Keratinocyte (primary cell): Measurements from ENCODE around the gene LRP1B. TPM values are rescaled to one million over a fixed set of nuclear protein-coding genes. Genes with fewer than 3 reads are reported as not detected.

Source experiments
- DNase-seq: peaks from one replicate; pipeline ENCODE4 v3.0.0-alpha.2; 2011; ENCODE audit warnings: low read depth, missing footprints, low spot score
- FAIRE-seq: peaks from 2 replicates; lab custom pipeline; 2011; peaks lifted over from hg19 to GRCh38; lab: Jason Lieb, UNC
- H2AFZ ChIP-seq: 2 replicates; pipeline ENCODE4 v1.6.0; 2012; ENCODE audit warnings: low read length, control low read depth, inconsistent platforms; ENCODE audit not compliant: control insufficient read depth
- H3K27ac ChIP-seq: 2 replicates; pipeline ENCODE4 v1.5.1; 2011; ENCODE audit warnings: low read length; ENCODE audit not compliant: control insufficient read depth, insufficient read depth
- H3K27me3 ChIP-seq: 3 replicates; pipeline ENCODE4 v1.6.0; 2011; ENCODE audit warnings: low read length; ENCODE audit not compliant: control insufficient read depth, insufficient read depth; ENCODE audit errors: extremely low read depth
- H3K36me3 ChIP-seq, 2 experiments: 2 replicates in 1 of 2; 3 replicates in 1 of 2; pipeline ENCODE4 v1.5.1; 2011; ENCODE audit warnings: low read length in 2 of 2, mild to moderate bottlenecking in 1 of 2; ENCODE audit not compliant: control insufficient read depth in 2 of 2, insufficient read depth in 2 of 2; ENCODE audit errors: extremely low read depth in 1 of 2
- H3K4me1 ChIP-seq: 3 replicates; pipeline ENCODE4 v1.5.1; 2011; ENCODE audit warnings: low read length; ENCODE audit not compliant: control insufficient read depth, insufficient read depth; ENCODE audit errors: extremely low read depth
- H3K4me2 ChIP-seq: 3 replicates; pipeline ENCODE4 v1.6.0; 2011; ENCODE audit warnings: low read depth, low read length; ENCODE audit not compliant: control insufficient read depth, insufficient read depth; ENCODE audit errors: extremely low read depth
- H3K4me3 ChIP-seq, 3 experiments: fragments of 200-600 bp in 1 of 3; sonication (generic) in 1 of 3; 2 replicates in 2 of 3; 3 replicates in 1 of 3; pipeline ENCODE4 v1.5.1; 2011 to 2016; ENCODE audit warnings: low read length in 3 of 3, mild to moderate bottlenecking in 3 of 3, control low read depth in 2 of 3, inconsistent platforms in 1 of 3, low read depth in 1 of 3, mixed read lengths in 1 of 3, mixed run types in 1 of 3, moderate library complexity in 1 of 3; ENCODE audit not compliant: control insufficient read depth in 2 of 3, insufficient read depth in 2 of 3; ENCODE audit errors: extremely low read depth in 1 of 3
- H3K79me2 ChIP-seq: 2 replicates; pipeline ENCODE4 v1.6.0; 2012; ENCODE audit warnings: low read length; ENCODE audit not compliant: control insufficient read depth, insufficient read depth
- H3K9ac ChIP-seq: 3 replicates; pipeline ENCODE4 v1.6.0; 2011; ENCODE audit warnings: low read length; ENCODE audit not compliant: control insufficient read depth, insufficient read depth; ENCODE audit errors: extremely low read depth
- H3K9me1 ChIP-seq: 3 replicates; pipeline ENCODE4 v1.6.0; 2011; ENCODE audit warnings: low read length; ENCODE audit not compliant: control insufficient read depth, insufficient read depth; ENCODE audit errors: extremely low read depth
- H3K9me3 ChIP-seq: 2 replicates; pipeline ENCODE4 v1.5.1; 2012; ENCODE audit warnings: low read depth, low read length; ENCODE audit not compliant: control insufficient read depth
- H4K20me1 ChIP-seq: 3 replicates; pipeline ENCODE4 v1.6.0; 2011; ENCODE audit warnings: low read length; ENCODE audit not compliant: control insufficient read depth, insufficient read depth; ENCODE audit errors: extremely low read depth
- EZH2 ChIP-seq: IDR thresholded peaks from one replicate; pipeline ENCODE4 v1.6.1; 2012; ENCODE audit warnings: inconsistent platforms, mild to moderate bottlenecking, low read length, moderate library complexity
- dilution Hi-C: fragments of 300-500 bp; cut with MboI; formaldehyde crosslinking; loops from one replicate; pipeline ENCODE4 v1.7.0; 2020; ENCODE audit warnings: low sequenced_read_pairs; ENCODE audit not compliant: extremely low pct_ligation_motif_present
- polyA plus RNA-seq, 5 experiments: library from polyadenylated mRNA; depleted of rRNA in 3 of 5; stranded (reverse) in 3 of 5; stranded (forward) in 1 of 5; unstranded in 1 of 5; fragments of >200 nt; gene quantifications; 1 replicate in 1 of 5; 2 replicates in 3 of 5; 3 replicates in 1 of 5; pipeline versions ENCODE4 v1.2.1 to v1.2.3, GENCODE V29; 2011 to 2012; ENCODE audit warnings: missing spikeins in 2 of 5, low read depth in 1 of 5, low replicate concordance in 1 of 5
- TF ChIP-seq, protein P1 (sequence below), 3 experiments: IDR thresholded peaks in 1 of 3; conservative IDR thresholded peaks in 1 of 3; optimal IDR thresholded peaks in 1 of 3; 2 replicates in 2 of 3; 3 replicates in 1 of 3; pipeline versions ENCODE3 to v1.5.1; 2011; ENCODE audit warnings: low read length in 3 of 3, mild to moderate bottlenecking in 3 of 3, moderate library complexity in 2 of 3, control low read depth in 1 of 3, inconsistent platforms in 1 of 3; ENCODE audit not compliant: insufficient read depth in 2 of 3; ENCODE audit errors: extremely low read depth in 1 of 3

The LRP1B gene
- polyA plus RNA-seq, 1 donor (not counting 4 experiments of a cell fraction or from before 2014, with no cell fraction given): not detected

DNA sequence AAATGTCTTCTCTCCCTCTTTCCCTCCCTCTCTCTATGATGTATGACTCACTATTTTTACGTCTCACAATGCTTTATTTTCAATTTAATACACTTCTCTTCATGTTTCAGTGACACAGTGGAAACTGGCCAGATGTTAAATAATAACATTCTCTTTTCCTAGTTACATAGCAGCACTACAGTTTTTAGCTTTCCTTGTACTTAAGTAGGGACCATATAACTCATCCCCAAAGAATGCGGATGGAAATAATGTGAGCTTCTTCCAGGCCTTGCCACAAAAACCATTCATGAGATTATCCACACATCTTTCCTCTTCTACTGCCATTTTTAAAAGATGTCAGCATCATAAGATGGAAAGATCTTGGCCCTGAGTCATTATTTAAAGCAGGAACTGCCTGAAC, 789.4 kb downstream of the LRP1B start:
- no peak for TF ChIP-seq EZH2
- TF ChIP-seq, protein P1, sequence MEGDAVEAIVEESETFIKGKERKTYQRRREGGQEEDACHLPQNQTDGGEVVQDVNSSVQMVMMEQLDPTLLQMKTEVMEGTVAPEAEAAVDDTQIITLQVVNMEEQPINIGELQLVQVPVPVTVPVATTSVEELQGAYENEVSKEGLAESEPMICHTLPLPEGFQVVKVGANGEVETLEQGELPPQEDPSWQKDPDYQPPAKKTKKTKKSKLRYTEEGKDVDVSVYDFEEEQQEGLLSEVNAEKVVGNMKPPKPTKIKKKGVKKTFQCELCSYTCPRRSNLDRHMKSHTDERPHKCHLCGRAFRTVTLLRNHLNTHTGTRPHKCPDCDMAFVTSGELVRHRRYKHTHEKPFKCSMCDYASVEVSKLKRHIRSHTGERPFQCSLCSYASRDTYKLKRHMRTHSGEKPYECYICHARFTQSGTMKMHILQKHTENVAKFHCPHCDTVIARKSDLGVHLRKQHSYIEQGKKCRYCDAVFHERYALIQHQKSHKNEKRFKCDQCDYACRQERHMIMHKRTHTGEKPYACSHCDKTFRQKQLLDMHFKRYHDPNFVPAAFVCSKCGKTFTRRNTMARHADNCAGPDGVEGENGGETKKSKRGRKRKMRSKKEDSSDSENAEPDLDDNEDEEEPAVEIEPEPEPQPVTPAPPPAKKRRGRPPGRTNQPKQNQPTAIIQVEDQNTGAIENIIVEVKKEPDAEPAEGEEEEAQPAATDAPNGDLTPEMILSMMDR (optimal IDR thresholded peaks at IDR 0.05 in 1 of 3, IDR thresholded peaks at IDR 0.05 in 1 of 3, conservative IDR thresholded peaks at IDR 0.05 in 1 of 3; ENCODE audit: extremely low read depth in 1 of 3, insufficient read depth in 2 of 3, low read length in 3 of 3): no peak
- no peaks in the 10 kb centered on the region for H3K27me3 ChIP-seq
- no peaks in the 10 kb centered on the region for H3K9me1 ChIP-seq
- H4K20me1 ChIP-seq: no peaks in the 10 kb centered on the region
- H3K4me2 ChIP-seq: no peak overlapping the region
- H3K36me3 ChIP-seq: no peaks in the 10 kb centered on the region
- H3K27ac ChIP-seq: no peak overlapping the region
- H3K79me2 ChIP-seq: no peaks in the 10 kb centered on the region
- no peak for FAIRE-seq
- dilution Hi-C loops: no loop called here
- H3K4me3 ChIP-seq: no peak overlapping the region
- no peaks in the 10 kb centered on the region for H3K9me3 ChIP-seq
- H3K4me1 ChIP-seq: no peaks in the 10 kb centered on the region
- DNase-seq: no peak
- no peak overlapping the region for H3K9ac ChIP-seq
- H2AFZ ChIP-seq: no peak overlapping the region

DNA sequence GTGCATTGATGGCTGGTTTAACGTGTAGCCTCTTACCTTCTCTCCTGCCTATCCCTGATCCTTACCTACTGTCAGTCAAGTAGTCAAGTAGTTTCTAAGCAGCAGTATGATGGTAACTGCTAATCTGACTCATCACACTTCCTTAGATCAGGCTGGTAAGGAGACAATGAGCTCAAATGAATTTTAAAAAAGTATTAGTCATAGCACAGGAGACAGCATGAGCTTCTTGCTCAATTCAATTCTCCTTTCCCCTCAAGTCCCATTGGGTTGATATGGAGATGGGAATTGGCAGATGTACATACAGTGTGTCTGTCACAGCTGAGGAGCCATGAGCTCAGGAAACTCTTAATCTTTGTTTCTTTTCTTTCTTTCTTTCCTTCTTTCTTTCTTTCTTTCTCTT, 799.7 kb downstream of the LRP1B start:
- Histone ChIP-seq H3K4me3 (no peak overlapping the region), H4K20me1 (no peaks in the 10 kb centered on the region), H3K4me1 (no peaks in the 10 kb centered on the region), H3K27me3 (no peaks in the 10 kb centered on the region), H3K9me3 (no peaks in the 10 kb centered on the region), H3K27ac (no peak overlapping the region), H3K9ac (no peak overlapping the region), H3K9me1 (no peaks in the 10 kb centered on the region), H3K36me3 (no peaks in the 10 kb centered on the region), H3K79me2 (no peaks in the 10 kb centered on the region), H3K4me2 (no peak overlapping the region), H2AFZ (no peak overlapping the region)
- dilution Hi-C loops: no loop called here
- FAIRE-seq (no peak), DNase-seq (no peak)
- TF ChIP-seq, protein P1 (optimal IDR thresholded peaks at IDR 0.05 in 1 of 3, IDR thresholded peaks at IDR 0.05 in 1 of 3, conservative IDR thresholded peaks at IDR 0.05 in 1 of 3; ENCODE audit: extremely low read depth in 1 of 3, insufficient read depth in 2 of 3, low read length in 3 of 3): no peak
- TF ChIP-seq EZH2: no peak
